ENCODE measurements around the gene JADE1.

DNA sequence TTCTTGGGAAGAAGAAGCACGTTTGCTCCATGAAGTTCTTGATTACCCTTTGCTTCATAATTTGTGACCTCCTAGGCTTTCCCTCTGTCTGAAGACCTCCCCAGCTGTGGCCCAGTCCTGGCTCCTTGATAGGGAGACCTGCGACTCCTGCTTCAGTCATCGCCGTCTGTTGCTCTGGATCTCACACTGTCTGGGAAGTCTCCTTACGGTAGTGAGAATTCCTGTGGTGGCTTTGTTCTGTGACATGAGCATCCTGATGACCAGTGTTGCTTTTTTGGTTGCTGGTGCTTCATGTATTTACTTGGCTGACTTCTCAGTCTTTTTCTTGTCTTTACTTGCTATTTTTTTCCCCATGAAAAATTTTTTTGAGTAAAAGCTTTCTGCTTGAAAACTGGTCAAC, 44.2 kb downstream of the JADE1 start:
- TF ChIP-seq, protein P1, sequence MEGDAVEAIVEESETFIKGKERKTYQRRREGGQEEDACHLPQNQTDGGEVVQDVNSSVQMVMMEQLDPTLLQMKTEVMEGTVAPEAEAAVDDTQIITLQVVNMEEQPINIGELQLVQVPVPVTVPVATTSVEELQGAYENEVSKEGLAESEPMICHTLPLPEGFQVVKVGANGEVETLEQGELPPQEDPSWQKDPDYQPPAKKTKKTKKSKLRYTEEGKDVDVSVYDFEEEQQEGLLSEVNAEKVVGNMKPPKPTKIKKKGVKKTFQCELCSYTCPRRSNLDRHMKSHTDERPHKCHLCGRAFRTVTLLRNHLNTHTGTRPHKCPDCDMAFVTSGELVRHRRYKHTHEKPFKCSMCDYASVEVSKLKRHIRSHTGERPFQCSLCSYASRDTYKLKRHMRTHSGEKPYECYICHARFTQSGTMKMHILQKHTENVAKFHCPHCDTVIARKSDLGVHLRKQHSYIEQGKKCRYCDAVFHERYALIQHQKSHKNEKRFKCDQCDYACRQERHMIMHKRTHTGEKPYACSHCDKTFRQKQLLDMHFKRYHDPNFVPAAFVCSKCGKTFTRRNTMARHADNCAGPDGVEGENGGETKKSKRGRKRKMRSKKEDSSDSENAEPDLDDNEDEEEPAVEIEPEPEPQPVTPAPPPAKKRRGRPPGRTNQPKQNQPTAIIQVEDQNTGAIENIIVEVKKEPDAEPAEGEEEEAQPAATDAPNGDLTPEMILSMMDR (conservative IDR thresholded peaks at IDR 0.05; ENCODE audit: low read depth, low read length): no peak
- TF ChIP-seq SMC3 (IDR thresholded peaks at IDR 0.05; ENCODE audit: low read depth, low read length): no peak
- TF ChIP-seq, protein P2, sequence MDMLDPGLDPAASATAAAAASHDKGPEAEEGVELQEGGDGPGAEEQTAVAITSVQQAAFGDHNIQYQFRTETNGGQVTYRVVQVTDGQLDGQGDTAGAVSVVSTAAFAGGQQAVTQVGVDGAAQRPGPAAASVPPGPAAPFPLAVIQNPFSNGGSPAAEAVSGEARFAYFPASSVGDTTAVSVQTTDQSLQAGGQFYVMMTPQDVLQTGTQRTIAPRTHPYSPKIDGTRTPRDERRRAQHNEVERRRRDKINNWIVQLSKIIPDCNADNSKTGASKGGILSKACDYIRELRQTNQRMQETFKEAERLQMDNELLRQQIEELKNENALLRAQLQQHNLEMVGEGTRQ (IDR thresholded peaks at IDR 0.05; ENCODE audit: low read depth, low read length): no peak
- no peak for TF ChIP-seq MXI1 (IDR thresholded peaks at IDR 0.05; ENCODE audit: borderline replicate concordance, low read depth, low read length)
